ENCODE data around the gene CTDP1.

CTDP1 gene

DNA sequence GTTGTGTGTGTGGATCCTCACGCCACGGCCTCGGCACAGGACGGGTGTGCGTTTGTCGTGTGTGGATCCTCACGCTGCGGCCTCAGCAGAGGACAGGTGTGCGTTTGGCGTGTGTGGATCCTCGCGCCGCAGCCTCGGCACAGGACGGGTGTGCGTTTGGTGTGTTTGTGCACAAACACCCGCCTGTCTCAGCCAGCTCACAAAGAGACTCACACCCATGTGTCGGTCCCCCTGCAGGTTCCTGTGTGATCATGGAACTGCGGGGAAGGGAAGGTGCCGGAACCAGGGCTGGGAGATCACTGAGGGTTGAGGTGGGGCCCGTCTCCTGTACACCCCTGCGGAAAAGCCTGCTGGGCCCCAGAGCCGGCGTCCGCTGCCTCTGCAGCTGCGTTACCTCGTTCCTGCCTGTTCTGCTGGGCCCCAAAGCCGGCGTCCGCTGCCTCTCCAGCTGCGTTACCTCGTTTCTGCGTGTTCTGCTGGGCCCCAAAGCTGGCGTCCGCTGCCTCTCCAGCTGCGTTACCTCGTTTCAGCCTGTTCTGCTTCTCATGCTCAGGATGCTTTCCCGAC is 53.6 kb downstream of the CTDP1 start:
- ATAC-seq, result no peak; the same call in 2 of the 3 replicates
- TF ChIP-seq, protein P1, sequence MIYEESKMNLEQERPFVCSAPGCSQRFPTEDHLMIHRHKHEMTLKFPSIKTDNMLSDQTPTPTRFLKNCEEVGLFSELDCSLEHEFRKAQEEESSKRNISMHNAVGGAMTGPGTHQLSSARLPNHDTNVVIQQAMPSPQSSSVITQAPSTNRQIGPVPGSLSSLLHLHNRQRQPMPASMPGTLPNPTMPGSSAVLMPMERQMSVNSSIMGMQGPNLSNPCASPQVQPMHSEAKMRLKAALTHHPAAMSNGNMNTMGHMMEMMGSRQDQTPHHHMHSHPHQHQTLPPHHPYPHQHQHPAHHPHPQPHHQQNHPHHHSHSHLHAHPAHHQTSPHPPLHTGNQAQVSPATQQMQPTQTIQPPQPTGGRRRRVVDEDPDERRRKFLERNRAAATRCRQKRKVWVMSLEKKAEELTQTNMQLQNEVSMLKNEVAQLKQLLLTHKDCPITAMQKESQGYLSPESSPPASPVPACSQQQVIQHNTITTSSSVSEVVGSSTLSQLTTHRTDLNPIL (CRISPR knock-in tag; IDR thresholded peaks at IDR 0.05; ENCODE audit: low read depth), result no peak
- TF ChIP-seq, protein P2, sequence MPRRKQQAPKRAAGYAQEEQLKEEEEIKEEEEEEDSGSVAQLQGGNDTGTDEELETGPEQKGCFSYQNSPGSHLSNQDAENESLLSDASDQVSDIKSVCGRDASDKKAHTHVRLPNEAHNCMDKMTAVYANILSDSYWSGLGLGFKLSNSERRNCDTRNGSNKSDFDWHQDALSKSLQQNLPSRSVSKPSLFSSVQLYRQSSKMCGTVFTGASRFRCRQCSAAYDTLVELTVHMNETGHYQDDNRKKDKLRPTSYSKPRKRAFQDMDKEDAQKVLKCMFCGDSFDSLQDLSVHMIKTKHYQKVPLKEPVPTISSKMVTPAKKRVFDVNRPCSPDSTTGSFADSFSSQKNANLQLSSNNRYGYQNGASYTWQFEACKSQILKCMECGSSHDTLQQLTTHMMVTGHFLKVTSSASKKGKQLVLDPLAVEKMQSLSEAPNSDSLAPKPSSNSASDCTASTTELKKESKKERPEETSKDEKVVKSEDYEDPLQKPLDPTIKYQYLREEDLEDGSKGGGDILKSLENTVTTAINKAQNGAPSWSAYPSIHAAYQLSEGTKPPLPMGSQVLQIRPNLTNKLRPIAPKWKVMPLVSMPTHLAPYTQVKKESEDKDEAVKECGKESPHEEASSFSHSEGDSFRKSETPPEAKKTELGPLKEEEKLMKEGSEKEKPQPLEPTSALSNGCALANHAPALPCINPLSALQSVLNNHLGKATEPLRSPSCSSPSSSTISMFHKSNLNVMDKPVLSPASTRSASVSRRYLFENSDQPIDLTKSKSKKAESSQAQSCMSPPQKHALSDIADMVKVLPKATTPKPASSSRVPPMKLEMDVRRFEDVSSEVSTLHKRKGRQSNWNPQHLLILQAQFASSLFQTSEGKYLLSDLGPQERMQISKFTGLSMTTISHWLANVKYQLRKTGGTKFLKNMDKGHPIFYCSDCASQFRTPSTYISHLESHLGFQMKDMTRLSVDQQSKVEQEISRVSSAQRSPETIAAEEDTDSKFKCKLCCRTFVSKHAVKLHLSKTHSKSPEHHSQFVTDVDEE (CRISPR knock-in tag; IDR thresholded peaks at IDR 0.05), result no peak
- no peak for TF ChIP-seq ZNF70 (CRISPR knock-in tag; IDR thresholded peaks at IDR 0.05)
- TF ChIP-seq TCF4 (CRISPR knock-in tag; IDR thresholded peaks at IDR 0.05; ENCODE audit: borderline replicate concordance), result no peak
- no peak for TF ChIP-seq ZNF8 (CRISPR knock-in tag; IDR thresholded peaks at IDR 0.05)
- TF ChIP-seq, protein P3, sequence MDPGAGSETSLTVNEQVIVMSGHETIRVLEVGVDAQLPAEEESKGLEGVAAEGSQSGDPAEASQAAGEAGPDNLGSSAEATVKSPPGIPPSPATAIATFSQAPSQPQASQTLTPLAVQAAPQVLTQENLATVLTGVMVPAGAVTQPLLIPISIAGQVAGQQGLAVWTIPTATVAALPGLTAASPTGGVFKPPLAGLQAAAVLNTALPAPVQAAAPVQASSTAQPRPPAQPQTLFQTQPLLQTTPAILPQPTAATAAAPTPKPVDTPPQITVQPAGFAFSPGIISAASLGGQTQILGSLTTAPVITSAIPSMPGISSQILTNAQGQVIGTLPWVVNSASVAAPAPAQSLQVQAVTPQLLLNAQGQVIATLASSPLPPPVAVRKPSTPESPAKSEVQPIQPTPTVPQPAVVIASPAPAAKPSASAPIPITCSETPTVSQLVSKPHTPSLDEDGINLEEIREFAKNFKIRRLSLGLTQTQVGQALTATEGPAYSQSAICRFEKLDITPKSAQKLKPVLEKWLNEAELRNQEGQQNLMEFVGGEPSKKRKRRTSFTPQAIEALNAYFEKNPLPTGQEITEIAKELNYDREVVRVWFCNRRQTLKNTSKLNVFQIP (CRISPR knock-in tag; IDR thresholded peaks at IDR 0.05; ENCODE audit: borderline replicate concordance, low read depth), result no peak
- no peak for TF ChIP-seq ESRRG (CRISPR knock-in tag; IDR thresholded peaks at IDR 0.05)
- TF ChIP-seq, protein P4, sequence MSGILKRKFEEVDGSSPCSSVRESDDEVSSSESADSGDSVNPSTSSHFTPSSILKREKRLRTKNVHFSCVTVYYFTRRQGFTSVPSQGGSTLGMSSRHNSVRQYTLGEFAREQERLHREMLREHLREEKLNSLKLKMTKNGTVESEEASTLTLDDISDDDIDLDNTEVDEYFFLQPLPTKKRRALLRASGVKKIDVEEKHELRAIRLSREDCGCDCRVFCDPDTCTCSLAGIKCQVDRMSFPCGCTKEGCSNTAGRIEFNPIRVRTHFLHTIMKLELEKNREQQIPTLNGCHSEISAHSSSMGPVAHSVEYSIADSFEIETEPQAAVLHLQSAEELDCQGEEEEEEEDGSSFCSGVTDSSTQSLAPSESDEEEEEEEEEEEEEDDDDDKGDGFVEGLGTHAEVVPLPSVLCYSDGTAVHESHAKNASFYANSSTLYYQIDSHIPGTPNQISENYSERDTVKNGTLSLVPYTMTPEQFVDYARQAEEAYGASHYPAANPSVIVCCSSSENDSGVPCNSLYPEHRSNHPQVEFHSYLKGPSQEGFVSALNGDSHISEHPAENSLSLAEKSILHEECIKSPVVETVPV (CRISPR knock-in tag; IDR thresholded peaks at IDR 0.05), result no peak
- no peak for TF ChIP-seq ZFP3 (CRISPR knock-in tag; IDR thresholded peaks at IDR 0.05)
- no peak for TF ChIP-seq BACH2 (CRISPR knock-in tag; IDR thresholded peaks at IDR 0.05; ENCODE audit: borderline replicate concordance)
- TF ChIP-seq TOX (CRISPR knock-in tag; IDR thresholded peaks at IDR 0.05; ENCODE audit: borderline replicate concordance), result no peak
- TF ChIP-seq, protein P5, sequence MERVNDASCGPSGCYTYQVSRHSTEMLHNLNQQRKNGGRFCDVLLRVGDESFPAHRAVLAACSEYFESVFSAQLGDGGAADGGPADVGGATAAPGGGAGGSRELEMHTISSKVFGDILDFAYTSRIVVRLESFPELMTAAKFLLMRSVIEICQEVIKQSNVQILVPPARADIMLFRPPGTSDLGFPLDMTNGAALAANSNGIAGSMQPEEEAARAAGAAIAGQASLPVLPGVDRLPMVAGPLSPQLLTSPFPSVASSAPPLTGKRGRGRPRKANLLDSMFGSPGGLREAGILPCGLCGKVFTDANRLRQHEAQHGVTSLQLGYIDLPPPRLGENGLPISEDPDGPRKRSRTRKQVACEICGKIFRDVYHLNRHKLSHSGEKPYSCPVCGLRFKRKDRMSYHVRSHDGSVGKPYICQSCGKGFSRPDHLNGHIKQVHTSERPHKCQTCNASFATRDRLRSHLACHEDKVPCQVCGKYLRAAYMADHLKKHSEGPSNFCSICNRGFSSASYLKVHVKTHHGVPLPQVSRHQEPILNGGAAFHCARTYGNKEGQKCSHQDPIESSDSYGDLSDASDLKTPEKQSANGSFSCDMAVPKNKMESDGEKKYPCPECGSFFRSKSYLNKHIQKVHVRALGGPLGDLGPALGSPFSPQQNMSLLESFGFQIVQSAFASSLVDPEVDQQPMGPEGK (CRISPR knock-in tag; IDR thresholded peaks at IDR 0.05; ENCODE audit: borderline replicate concordance), result no peak
- no peak for TF ChIP-seq CSDC2 (CRISPR knock-in tag; IDR thresholded peaks at IDR 0.05)

DNA sequence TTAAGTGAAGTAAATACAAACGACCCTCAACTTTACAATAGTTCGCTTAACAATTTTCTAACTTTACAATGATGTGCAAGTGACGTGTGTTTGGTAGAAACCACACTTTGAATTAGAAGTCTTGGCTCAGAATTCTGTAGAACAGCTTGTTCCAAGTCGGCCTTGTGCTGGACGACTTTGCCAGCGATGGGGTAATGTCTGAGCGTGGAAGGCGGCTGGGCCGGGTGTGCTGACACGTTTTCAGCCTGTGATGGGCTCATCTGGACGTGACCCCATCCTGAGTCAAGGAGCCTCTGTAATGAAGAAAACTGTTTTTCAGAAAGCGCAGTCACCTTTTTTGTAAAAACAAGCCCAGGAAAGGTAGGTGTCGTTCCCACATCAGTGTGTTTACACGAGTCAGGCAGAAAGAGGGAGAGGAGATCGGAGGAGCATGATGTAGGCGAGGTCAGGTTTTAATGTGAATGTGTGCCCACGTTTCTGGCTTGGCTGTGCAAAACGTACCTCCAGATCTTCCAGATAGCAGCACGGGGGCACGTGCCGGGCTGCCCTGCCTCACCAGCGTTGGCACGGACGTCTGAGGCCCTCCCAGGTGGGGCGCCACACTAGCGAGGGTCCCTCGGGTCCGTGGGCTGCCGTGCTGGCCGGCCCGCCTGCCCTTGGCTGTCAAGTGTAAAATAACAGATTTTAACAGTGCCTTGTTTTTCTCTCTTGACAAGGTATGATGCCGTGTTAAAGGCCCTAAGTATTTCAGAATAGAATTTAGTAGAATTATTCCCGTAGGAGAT is 54.6 kb downstream of the CTDP1 start:
- TF ChIP-seq, protein P3 (CRISPR knock-in tag; IDR thresholded peaks at IDR 0.05; ENCODE audit: borderline replicate concordance, low read depth), result no peak
- TF ChIP-seq, protein P2 (CRISPR knock-in tag; IDR thresholded peaks at IDR 0.05), result no peak
- TF ChIP-seq ISL1 (CRISPR knock-in tag; IDR thresholded peaks at IDR 0.05), result no peak
- no peak for TF ChIP-seq ZNF8 (CRISPR knock-in tag; IDR thresholded peaks at IDR 0.05)
- no peak for TF ChIP-seq ZFP30 (CRISPR knock-in tag; IDR thresholded peaks at IDR 0.05)
- no peak for TF ChIP-seq ZC3H10 (CRISPR knock-in tag; IDR thresholded peaks at IDR 0.05)
- TF ChIP-seq, protein P1 (CRISPR knock-in tag; IDR thresholded peaks at IDR 0.05; ENCODE audit: low read depth), result no peak
- TF ChIP-seq GLIS3 (CRISPR knock-in tag; IDR thresholded peaks at IDR 0.05), result no peak
- TF ChIP-seq BACH2 (CRISPR knock-in tag; IDR thresholded peaks at IDR 0.05; ENCODE audit: borderline replicate concordance), result no peak
- TF ChIP-seq ZNF70 (CRISPR knock-in tag; IDR thresholded peaks at IDR 0.05), result no peak
- TF ChIP-seq SNAI2 (CRISPR knock-in tag; IDR thresholded peaks at IDR 0.05), result no peak
- TF ChIP-seq ZNF565 (CRISPR knock-in tag; conservative IDR thresholded peaks at IDR 0.05; ENCODE audit: low read depth), result no peak
- TF ChIP-seq OSR1 (CRISPR knock-in tag; IDR thresholded peaks at IDR 0.05), result no peak
- TF ChIP-seq ZFP3 (CRISPR knock-in tag; IDR thresholded peaks at IDR 0.05), result no peak
- ATAC-seq, result no peak
